22Rv1 (cell line): ENCODE measurements around the gene ADGRL1.

ENCODE experiments used
- ZFX ChIP-seq: fragments of 450-650 bp; IDR thresholded peaks from 2 replicates; pipeline ENCODE4 v1.6.1; 2017; ENCODE audit warnings: antibody characterized with exemption, borderline replicate concordance
- TF ChIP-seq, protein P1 (sequence below): fragments of 450-650 bp; IDR thresholded peaks from 2 replicates; pipeline ENCODE4 v1.5.1; 2017; ENCODE audit warnings: mild to moderate bottlenecking

DNA sequence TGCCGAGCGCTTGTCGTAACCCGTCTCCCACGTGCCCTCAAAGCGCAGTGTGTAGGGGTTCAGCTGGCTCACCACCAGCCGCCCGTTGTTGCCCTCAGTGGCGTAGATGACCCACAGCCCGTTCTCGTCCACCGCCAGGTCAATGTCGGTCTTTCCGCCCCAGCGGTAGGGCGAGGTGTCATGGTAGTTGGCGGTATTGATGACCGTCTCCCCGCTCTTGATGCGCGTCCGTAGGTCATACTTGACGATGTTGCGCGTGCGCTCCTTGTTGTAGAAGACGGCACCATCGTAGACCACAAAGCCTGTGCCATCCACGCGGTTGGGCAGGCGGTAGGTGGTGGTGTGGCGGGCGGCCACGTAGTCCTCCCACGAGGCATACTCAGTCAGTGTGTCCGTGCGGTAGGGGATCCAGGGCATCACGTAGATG is 43.1 kb downstream of the ADGRL1 start:
- TF ChIP-seq, protein P1, sequence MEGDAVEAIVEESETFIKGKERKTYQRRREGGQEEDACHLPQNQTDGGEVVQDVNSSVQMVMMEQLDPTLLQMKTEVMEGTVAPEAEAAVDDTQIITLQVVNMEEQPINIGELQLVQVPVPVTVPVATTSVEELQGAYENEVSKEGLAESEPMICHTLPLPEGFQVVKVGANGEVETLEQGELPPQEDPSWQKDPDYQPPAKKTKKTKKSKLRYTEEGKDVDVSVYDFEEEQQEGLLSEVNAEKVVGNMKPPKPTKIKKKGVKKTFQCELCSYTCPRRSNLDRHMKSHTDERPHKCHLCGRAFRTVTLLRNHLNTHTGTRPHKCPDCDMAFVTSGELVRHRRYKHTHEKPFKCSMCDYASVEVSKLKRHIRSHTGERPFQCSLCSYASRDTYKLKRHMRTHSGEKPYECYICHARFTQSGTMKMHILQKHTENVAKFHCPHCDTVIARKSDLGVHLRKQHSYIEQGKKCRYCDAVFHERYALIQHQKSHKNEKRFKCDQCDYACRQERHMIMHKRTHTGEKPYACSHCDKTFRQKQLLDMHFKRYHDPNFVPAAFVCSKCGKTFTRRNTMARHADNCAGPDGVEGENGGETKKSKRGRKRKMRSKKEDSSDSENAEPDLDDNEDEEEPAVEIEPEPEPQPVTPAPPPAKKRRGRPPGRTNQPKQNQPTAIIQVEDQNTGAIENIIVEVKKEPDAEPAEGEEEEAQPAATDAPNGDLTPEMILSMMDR = no peak
- no peak for TF ChIP-seq ZFX
